Lower leg skin (tissue), 3 donors: ENCODE results near the gene RELL1.

ENCODE experiments used
- POLR2A ChIP-seq, 2 donors: fragments of 450-650 bp; IDR thresholded peaks; one replicate each; pipeline ENCODE4 v1.6.1; 2016 to 2017; ENCODE audit warnings: antibody characterized with exemption in 2 of 2, mild to moderate bottlenecking in 1 of 2, moderate library complexity in 1 of 2
- TF ChIP-seq, protein P1 (sequence below), 3 donors: fragments of 450-650 bp; IDR thresholded peaks; one replicate each; pipeline ENCODE4 v1.5.1; 2016; ENCODE audit warnings: antibody characterized with exemption in 3 of 3, mild to moderate bottlenecking in 3 of 3, moderate library complexity in 2 of 3

DNA sequence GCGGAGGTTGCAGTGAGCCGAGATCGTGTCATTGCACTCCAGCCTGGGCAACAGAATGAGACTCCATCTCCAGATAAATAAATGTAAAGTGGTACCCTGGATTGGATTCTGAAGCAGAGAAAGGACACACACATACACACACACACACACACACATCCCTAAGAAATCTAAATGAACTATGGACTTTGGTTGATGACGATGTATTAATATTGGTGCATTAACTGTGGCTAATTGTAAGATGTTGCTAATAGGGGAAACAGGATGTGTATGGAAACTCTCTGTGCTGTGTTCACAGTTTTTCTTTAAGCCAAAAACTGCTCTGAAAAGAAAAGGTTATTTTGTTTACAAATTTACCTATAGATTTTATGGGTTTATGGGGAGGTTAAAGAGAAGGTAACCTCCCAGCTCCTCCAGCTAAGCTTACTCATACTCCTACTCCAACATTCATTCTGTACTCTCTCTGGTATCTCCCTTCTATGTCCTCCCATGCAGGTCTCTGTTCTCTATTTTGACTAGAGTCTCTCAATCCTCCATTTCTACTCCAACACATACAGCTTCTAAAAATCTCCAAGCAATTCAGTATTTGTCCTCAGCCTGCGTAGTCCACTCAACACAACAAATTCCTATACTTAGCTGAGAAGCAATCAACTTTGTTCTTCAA, 46.5 kb upstream of the RELL1 start:
- TF ChIP-seq, protein P1, sequence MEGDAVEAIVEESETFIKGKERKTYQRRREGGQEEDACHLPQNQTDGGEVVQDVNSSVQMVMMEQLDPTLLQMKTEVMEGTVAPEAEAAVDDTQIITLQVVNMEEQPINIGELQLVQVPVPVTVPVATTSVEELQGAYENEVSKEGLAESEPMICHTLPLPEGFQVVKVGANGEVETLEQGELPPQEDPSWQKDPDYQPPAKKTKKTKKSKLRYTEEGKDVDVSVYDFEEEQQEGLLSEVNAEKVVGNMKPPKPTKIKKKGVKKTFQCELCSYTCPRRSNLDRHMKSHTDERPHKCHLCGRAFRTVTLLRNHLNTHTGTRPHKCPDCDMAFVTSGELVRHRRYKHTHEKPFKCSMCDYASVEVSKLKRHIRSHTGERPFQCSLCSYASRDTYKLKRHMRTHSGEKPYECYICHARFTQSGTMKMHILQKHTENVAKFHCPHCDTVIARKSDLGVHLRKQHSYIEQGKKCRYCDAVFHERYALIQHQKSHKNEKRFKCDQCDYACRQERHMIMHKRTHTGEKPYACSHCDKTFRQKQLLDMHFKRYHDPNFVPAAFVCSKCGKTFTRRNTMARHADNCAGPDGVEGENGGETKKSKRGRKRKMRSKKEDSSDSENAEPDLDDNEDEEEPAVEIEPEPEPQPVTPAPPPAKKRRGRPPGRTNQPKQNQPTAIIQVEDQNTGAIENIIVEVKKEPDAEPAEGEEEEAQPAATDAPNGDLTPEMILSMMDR (IDR thresholded peaks at IDR 0.05): no peak
- TF ChIP-seq POLR2A (IDR thresholded peaks at IDR 0.05): no peak
